HG02588 (cell line): ENCODE results near the gene FAXC.
"Not testable (repeated sequence)": the region's sequence is repeated elsewhere in the genome, so short reads cannot be mapped to it uniquely, and the experiment has no call there.

Experiments used
- ATAC-seq: cut with Tn5 transposase; IDR thresholded peaks from one replicate; pipeline ENCODE4 v1.9.1; 2021; ENCODE audit warnings: mild to moderate bottlenecking, moderate library complexity; ENCODE audit not compliant: unreplicated experiment

Gene FAXC

GRCh38 chr6:99288668-99289067 lies 60.8 kb downstream of the FAXC start:
- no peak for ATAC-seq

DNA sequence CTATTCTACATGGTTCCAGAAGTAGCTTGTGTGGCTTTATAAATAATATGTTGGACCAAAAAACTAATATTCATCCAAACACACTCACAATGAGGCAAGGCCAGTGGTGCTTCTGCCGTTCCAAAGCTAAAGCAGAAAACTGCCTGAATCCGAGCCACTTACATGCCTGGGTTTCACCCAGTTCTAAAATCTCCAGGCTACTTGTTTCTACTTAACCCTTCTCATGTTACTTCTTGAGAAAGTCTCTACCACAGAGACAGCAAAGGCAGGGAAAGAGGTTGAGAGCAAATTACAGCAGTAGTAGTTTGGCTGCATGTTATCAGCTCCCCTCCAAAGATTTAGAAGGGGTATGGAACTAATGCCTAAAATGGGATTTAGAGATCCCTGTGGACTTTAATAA lies 62.0 kb downstream of the FAXC start:
- ATAC-seq: no peak

GRCh38 chr6:99285881-99286280 lies 63.6 kb downstream of the FAXC start:
- ATAC-seq: no peak

- ATAC-seq: no peak
Observed at GRCh38 chr6:99282479-99283062, 66.9 kb downstream of the FAXC start.

DNA sequence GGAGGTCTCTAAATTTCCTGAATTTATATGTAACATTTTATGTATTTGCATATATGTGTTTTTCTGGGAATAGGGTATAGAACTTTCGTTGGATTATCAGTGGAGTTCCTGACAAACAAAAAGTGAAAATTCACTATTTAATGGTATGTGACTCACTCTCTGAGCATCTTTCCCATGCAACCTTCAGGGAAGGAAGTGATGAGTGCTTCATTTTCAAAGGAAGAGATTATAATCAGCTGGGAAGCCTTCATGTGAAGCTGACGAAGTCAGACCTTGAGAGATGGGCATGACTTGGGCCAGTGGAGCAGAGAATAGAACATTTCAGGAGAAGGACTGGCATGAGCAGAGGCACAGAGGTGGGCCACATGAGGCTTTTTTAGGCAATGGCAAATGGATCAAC lies 72.7 kb downstream of the FAXC start:
- ATAC-seq: no peak

GRCh38 chr6:99270826-99271225 lies 78.6 kb downstream of the FAXC start:
- no peak for ATAC-seq

- ATAC-seq: no peak
Observed at GRCh38 chr6:99270030-99270429, 79.4 kb downstream of the FAXC start.

DNA sequence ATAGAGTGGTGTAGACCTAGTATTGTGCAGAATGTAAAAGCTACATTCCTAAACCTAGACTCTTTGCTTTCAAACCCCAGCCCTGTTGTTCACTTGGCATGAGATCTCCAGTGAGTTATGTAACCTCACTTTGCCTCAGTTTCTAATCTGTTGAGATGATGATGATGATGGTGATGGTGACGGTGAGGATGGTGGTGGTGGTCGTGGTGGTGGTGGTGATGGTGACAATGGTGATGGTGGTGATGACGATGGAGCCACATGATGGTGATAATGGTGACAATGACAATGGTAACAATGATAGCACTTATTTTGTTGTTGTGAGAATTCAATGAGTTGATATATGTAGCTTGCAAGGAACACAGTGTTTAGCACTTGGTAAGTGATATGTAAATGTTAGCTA lies 80.3 kb downstream of the FAXC start:
- no peak for ATAC-seq

DNA sequence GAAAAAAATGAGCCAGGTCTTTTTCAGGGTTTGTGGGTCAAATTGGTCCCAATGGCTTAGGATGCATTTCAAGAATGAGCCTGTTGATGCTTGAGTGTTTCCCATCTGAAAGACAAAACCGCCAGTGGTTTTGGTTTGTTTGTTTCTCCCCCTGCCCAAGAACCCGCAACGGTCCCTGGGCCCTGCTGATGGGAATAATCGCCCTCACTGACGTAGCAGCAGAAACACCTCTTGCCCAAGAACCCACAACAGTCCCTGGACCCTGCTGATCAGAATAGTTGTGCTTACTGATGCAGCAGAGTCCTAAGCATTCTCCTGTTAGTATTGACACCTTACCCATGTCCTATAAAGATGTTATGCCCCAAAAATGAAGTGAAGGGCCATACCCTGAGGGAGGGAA lies 82.5 kb downstream of the FAXC start:
- ATAC-seq: not testable (repeated sequence)

DNA sequence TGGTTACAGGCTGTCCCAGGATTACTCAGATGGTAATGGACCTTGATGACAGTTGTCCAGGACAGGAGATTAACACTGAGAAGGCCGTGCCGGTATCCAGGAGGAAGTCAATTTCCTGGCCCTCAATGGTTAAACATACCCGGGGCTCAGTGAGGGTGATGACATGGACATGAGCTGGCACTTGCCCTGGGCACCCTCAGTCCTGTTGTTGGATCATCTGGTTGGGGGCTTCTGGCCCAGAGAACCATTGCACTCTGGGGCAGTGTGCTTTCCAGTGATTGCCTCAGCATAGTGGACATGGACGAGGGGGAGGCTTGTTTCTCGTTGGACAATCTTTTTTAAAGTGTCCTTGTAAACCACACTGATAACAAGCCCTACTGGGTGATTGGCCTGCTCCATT lies 84.0 kb downstream of the FAXC start:
- not testable (repeated sequence) for ATAC-seq

- ATAC-seq: no peak
Observed at GRCh38 chr6:99254616-99255550, 94.6 kb downstream of the FAXC start.

DNA sequence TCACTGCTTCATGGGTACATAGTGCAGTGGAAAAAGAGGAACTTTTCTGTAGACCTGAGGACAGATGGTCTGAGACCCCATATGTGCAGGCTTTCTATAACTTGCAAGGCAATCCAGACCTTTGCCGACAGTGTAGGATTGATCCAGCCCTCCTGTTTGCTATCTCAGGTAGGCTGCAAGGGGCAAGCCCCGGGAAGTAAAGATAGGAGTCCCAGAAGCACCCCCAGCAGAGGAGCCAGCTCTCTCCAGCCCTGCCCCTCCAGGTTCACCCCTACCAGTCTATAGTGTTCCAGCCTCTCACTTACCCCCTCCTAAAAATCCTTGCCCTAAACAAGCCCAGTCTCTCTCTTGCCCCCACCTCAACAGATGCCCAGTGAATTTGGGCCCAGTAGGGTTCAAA lies 96.2 kb downstream of the FAXC start:
- no peak for ATAC-seq

GRCh38 chr6:99252421-99252820 lies 97.1 kb downstream of the FAXC start:
- ATAC-seq: no peak

- ATAC-seq: no peak
Observed at GRCh38 chr6:99250476-99250875, 99.0 kb downstream of the FAXC start.

DNA sequence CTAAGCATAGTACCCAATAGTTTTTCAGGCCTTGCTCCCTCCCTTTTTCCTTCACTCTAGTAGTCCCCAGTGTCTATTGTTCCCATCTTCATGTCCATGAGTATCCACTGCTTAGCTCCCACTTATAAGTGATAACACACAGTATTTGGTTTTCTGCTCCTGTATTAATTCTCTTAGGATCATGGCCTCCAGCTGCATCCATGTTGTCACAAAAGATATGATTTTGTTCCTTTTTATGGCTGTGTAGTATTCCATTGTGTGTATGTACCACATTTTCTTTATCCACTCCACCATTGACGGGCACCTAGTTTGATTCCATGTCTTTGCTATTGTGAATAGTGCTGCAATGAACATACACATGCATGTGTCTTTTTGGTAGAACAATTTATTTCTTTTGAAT lies 102.9 kb downstream of the FAXC start:
- no peak for ATAC-seq

GRCh38 chr6:99241905-99242534 lies 107.5 kb downstream of the FAXC start:
- ATAC-seq: no peak

GRCh38 chr6:99236010-99236409 lies 113.5 kb downstream of the FAXC start:
- ATAC-seq: no peak

- no peak for ATAC-seq
Observed at GRCh38 chr6:99233219-99233618, 116.3 kb downstream of the FAXC start.

DNA sequence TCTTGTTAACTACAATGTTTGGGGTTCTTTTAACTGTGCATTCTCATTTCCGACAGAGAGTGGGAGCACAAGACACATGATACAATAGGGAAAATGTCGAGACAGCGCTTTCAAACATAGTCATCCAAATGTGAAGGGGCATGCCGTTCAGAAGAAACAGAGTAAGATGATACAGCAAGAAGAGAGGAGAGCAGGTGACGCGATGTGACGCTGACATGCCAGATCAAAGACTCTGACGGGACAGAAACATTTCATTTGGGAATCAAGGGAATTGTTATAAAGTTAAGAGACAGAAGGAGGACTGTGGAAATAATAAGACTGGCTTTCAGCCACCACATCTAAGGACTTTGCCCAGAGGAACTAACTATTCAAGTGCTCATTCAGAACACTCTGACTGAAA lies 117.4 kb downstream of the FAXC start:
- ATAC-seq: no peak

- ATAC-seq: no peak
Observed at GRCh38 chr6:99225172-99225571, 124.3 kb downstream of the FAXC start.
